SW 1271 (cell line): ENCODE measurements around the gene VAV1.

ENCODE experiments used
- DNase-seq, 2 experiments: peaks; one replicate each; lab custom pipeline; 2025; lab: John Stamatoyannopoulos, UW

VAV1 gene

GRCh38 chr19:6894313-6894712, 121.8 kb downstream of the VAV1 start:
- no peak for DNase-seq

DNA sequence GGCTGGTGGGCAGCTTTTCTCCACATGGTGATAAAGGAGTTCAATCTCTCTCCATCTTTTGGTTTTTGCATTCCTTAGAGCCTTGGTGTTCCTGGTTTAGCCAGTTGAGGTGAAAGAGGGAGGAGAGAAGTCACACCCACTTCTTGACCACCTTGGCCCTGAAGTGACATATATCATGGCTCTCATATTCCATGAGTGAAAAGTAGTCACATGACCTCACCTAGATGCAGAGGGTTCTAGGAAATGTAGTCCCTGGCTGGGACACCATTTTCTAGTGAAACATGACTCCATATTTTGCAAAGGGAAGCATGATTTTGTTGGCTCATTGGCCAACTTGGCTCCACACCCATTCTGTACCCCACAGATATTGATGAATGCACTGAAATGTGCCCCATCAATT, 130.9 kb downstream of the VAV1 start:
- no peak for DNase-seq

- DNase-seq = no peak
These were observed 134.1 kb downstream of the VAV1 start for GRCh38 chr19:6906559-6907060.
